GM12878 (cell line): ENCODE results near the gene ZNF804B. TPM values are rescaled to one million over a fixed set of nuclear protein-coding genes. Genes with fewer than 3 reads are reported as not detected.

Source experiments
- ATAC-seq: fragments of 200-7000 bp; cut with Tn5 transposase; 3 replicates; pipeline ENCODE4 v1.9.1; 2020; ENCODE audit warnings: mild to moderate bottlenecking, moderate library complexity
- BruUV-seq: library from RNA; stranded (reverse); fragments of 400-500 nt; replicated peaks from 2 replicates; lab custom pipeline; 2021; lab: Mats Ljungman, UMichigan
- CTCF ChIA-PET: fragments of 300-600 bp; sonication (Branson Sonifier 250); formaldehyde crosslinking; extraction: SDS; loops from one replicate; lab custom pipeline; 2021; ENCODE audit warnings: inconsistent platforms; lab: Yijun Ruan, JAX
- POLR2A ChIA-PET: fragments of 350-600 bp; formaldehyde crosslinking; extraction: SDS; loops from one replicate; lab custom pipeline; 2021; ENCODE audit warnings: inconsistent platforms; lab: Charles Lee
- RAD21 ChIA-PET: fragments of 300-600 bp; sonication (Branson Sonifier 250); formaldehyde crosslinking; loops from one replicate; lab custom pipeline; 2023; ENCODE audit warnings: antibody characterized with exemption; ENCODE audit not compliant: unreplicated experiment; lab: Charles Lee
- SMC1A ChIA-PET: fragments of 300-600 bp; sonication (Branson Sonifier 250); formaldehyde crosslinking; loops from one replicate; lab custom pipeline; 2023; ENCODE audit not compliant: unreplicated experiment, uncharacterized antibody; lab: Charles Lee
- DNase-seq: peaks from one replicate; pipeline ENCODE4 v3.0.0-alpha.2; 2011; ENCODE audit warnings: low read depth, low spot score
- FAIRE-seq: peaks from 3 replicates; lab custom pipeline; 2011; peaks lifted over from hg19 to GRCh38; lab: Jason Lieb, UNC
- H2AFZ ChIP-seq: 2 replicates; pipeline ENCODE4 v1.6.0; 2011; ENCODE audit warnings: low read depth, low read length, control low read depth; ENCODE audit not compliant: control insufficient read depth
- H3K27ac ChIP-seq: 2 replicates; pipeline ENCODE4 v1.5.1; 2011; ENCODE audit warnings: control low read depth; ENCODE audit not compliant: control insufficient read depth, insufficient read depth
- H3K27me3 ChIP-seq, 2 experiments: replicated peaks in 1 of 2; 2 replicates each; pipeline versions ENCODE4 v1.6.0 to v1.6.1; 2011; ENCODE audit warnings: low read length in 1 of 2; ENCODE audit not compliant: control insufficient read depth in 2 of 2, insufficient read depth in 2 of 2
- H3K36me3 ChIP-seq, 2 experiments: 2 replicates each; pipeline ENCODE4 v1.5.1; 2011; ENCODE audit warnings: low read length in 1 of 2; ENCODE audit not compliant: control insufficient read depth in 2 of 2, insufficient read depth in 2 of 2
- H3K4me1 ChIP-seq: 2 replicates; pipeline ENCODE4 v1.6.1; 2011; ENCODE audit warnings: mild to moderate bottlenecking, low read length, moderate library complexity, mixed read lengths; ENCODE audit not compliant: control insufficient read depth, insufficient read depth
- H3K4me2 ChIP-seq: 2 replicates; pipeline ENCODE4 v1.6.0; 2011; ENCODE audit warnings: control low read depth; ENCODE audit not compliant: control insufficient read depth, insufficient read depth
- H3K4me3 ChIP-seq: fragments of 200-600 bp; sonication (generic); 2 replicates; pipeline ENCODE4 v1.5.1; 2016
- H3K79me2 ChIP-seq: 2 replicates; pipeline ENCODE4 v1.6.0; 2011; ENCODE audit warnings: low read length; ENCODE audit not compliant: control insufficient read depth, insufficient read depth
- H3K9ac ChIP-seq: 2 replicates; pipeline ENCODE4 v1.8.0; 2011; ENCODE audit warnings: low read length, control low read depth, mixed read lengths; ENCODE audit not compliant: control insufficient read depth, insufficient read depth
- H3K9me3 ChIP-seq: replicated peaks from 3 replicates; pipeline ENCODE4 v1.5.1; 2011; ENCODE audit warnings: mild to moderate bottlenecking, low read length; ENCODE audit not compliant: control insufficient read depth, insufficient read depth
- H4K20me1 ChIP-seq: 2 replicates; pipeline ENCODE4 v1.6.0; 2011; ENCODE audit not compliant: control insufficient read depth, insufficient read depth
- BCL3 ChIP-seq: IDR thresholded peaks from 2 replicates; pipeline ENCODE4 v1.6.1; 2011; ENCODE audit warnings: borderline replicate concordance, low read depth, mild to moderate bottlenecking, moderate library complexity, low read length; ENCODE audit not compliant: insufficient read depth, poor library complexity, severe bottlenecking
- BRCA1 ChIP-seq: IDR thresholded peaks from 2 replicates; pipeline ENCODE4 v1.6.1; 2011; ENCODE audit warnings: low read depth, low read length, improper control_type of control experiment
- CHD1 ChIP-seq: IDR thresholded peaks from 2 replicates; pipeline ENCODE4 v1.6.1; 2012; ENCODE audit warnings: low read depth, low read length, improper control_type of control experiment
- CUX1 ChIP-seq: IDR thresholded peaks from 2 replicates; pipeline ENCODE4 v1.6.1; 2012; ENCODE audit warnings: improper control_type of control experiment, low read depth, low read length; ENCODE audit not compliant: insufficient replicate concordance
- HDGF ChIP-seq: fragments of 450-650 bp; IDR thresholded peaks from 2 replicates; pipeline ENCODE4 v1.6.1; 2016; ENCODE audit warnings: antibody characterized with exemption
- IRF3 ChIP-seq: fragments of 450-650 bp; IDR thresholded peaks from 2 replicates; pipeline ENCODE4 v1.6.1; 2014; ENCODE audit warnings: mild to moderate bottlenecking
- KLF5 ChIP-seq: fragments of 450-650 bp; IDR thresholded peaks from 2 replicates; pipeline ENCODE4 v1.6.1; 2014; ENCODE audit warnings: mild to moderate bottlenecking; ENCODE audit not compliant: partially characterized antibody
- PRDM15 ChIP-seq: fragments of 450-650 bp; formaldehyde crosslinking; IDR thresholded peaks from 2 replicates; pipeline ENCODE4 v1.4.0; 2020; ENCODE audit warnings: mild to moderate bottlenecking, moderate library complexity
- ZNF274 ChIP-seq: IDR thresholded peaks from one replicate; pipeline ENCODE4 v1.8.0; 2011; ENCODE audit not compliant: insufficient read length, insufficient read depth
- ZZZ3 ChIP-seq: IDR thresholded peaks from 2 replicates; pipeline ENCODE4 v1.6.1; 2011; ENCODE audit warnings: low read depth; ENCODE audit not compliant: control insufficient read depth, insufficient read length
- in situ Hi-C: fragments of 300-500 bp; cut with MboI; formaldehyde crosslinking; loops from 9 replicates; pipeline ENCODE4 v1.14.3; 2018; ENCODE audit warnings: mixed read lengths
- intact Hi-C: fragments of 100-400 bp; cut with micrococcal nuclease; formaldehyde crosslinking; loops from one replicate; pipeline ENCODE4 v1.14.2; 2022; ENCODE audit not compliant: unreplicated experiment
- polyA plus RNA-seq, 11 experiments: library from polyadenylated mRNA; depleted of rRNA in 4 of 11; unstranded in 6 of 11; stranded (reverse) in 5 of 11; fragments of >200 nt; fragmentation: Nextera tagmentation in 4 of 11; fragmentation: Illumina TruSeq in 1 of 11; extraction: Ambion mirVana in 4 of 11; extraction: Trizol in 1 of 11; gene quantifications; 1 replicate in 1 of 11; 2 replicates in 10 of 11; pipeline versions ENCODE4 v1.2.1 to v1.2.3, GENCODE V29; 2011 to 2016; ENCODE audit warnings: inconsistent platforms in 2 of 11, missing spikeins in 2 of 11, low read depth in 1 of 11
- total RNA-seq, 4 experiments: library from RNA; depleted of rRNA in 3 of 4; stranded (reverse); fragments of >200 nt in 3 of 4; fragmentation: Illumina TruSeq in 1 of 4; extraction: Trizol in 1 of 4; gene quantifications; 2 replicates each; pipeline versions ENCODE4 v1.2.1 to v1.2.3, GENCODE V29; 2013 to 2021

ZNF804B gene
- total and polyA plus RNA-seq, 10 of the 15 experiments (the other 5 are each of a cell fraction or from before 2014, with no cell fraction given), result not detected

- H3K4me3 ChIP-seq, result no peak overlapping the region
- FAIRE-seq (no peak), DNase-seq (no peak), ATAC-seq (no peak)
- intact Hi-C loops (no loop called here), in situ Hi-C loops (no loop called here)
- H2AFZ ChIP-seq, result no peak overlapping the region
- no TSS peak for BruUV-seq
- H3K4me2 ChIP-seq, result no peak overlapping the region
- no peaks in the 10 kb centered on the region for H3K27me3 ChIP-seq
- ChIA-PET RAD21 (no interaction called here), CTCF (interaction anchor here (1.2 kb wide), 1 partner anchor 373 kb away, joined by 3 read pairs; no protein-coding TSS in a partner anchor), POLR2A (interaction anchor here (0.6 kb wide), 1 partner anchor 92 kb away, joined by 3 read pairs; no protein-coding TSS in a partner anchor), SMC1A (interaction anchor here (0.9 kb wide), 1 partner anchor 277 kb away, joined by 3 read pairs; no protein-coding TSS in a partner anchor)
- H3K4me1 ChIP-seq, result no peaks in the 10 kb centered on the region
- no peaks in the 10 kb centered on the region for H4K20me1 ChIP-seq
- no peak overlapping the region for H3K9ac ChIP-seq
- no peaks in the 10 kb centered on the region for H3K36me3 ChIP-seq
- H3K9me3 ChIP-seq, result no peaks in the 10 kb centered on the region
- no peak overlapping the region for H3K27ac ChIP-seq
- no peaks in the 10 kb centered on the region for H3K79me2 ChIP-seq
- TF ChIP-seq CHD1, result no peak
- no peak for TF ChIP-seq ZNF274
- no peak for TF ChIP-seq PRDM15 (CRISPR knock-in tag)
- no peak for TF ChIP-seq BRCA1
- TF ChIP-seq IRF3, result no peak
- no peak for TF ChIP-seq KLF5
- no peak for TF ChIP-seq BCL3
- TF ChIP-seq ZZZ3, result no peak
- TF ChIP-seq CUX1, result no peak
- TF ChIP-seq HDGF, result no peak
These were observed 13.3 kb downstream of the ZNF804B start for GRCh38 chr7:88772776-88773175.
